ENCODE results near the gene TANGO6.

The TANGO6 gene

GRCh38 chr16:69109486-69110270 is 266.3 kb downstream of the TANGO6 start:
- FAIRE-seq: no peak
- TF ChIP-seq TAF1 (IDR thresholded peaks at IDR 0.05; ENCODE audit: borderline replicate concordance, low read depth, low read length): no peak
- TF ChIP-seq POLR2A (IDR thresholded peaks at IDR 0.05; ENCODE audit: low read depth, low read length): no peak
- no peak for DNase-seq (ENCODE audit: insufficient read length)

- no peak for DNase-seq (ENCODE audit: insufficient read length)
- FAIRE-seq: no peak
- TF ChIP-seq POLR2A (IDR thresholded peaks at IDR 0.05; ENCODE audit: low read depth, low read length) (no peak), TAF1 (IDR thresholded peaks at IDR 0.05; ENCODE audit: borderline replicate concordance, low read depth, low read length) (no peak), POLR2AphosphoS5 (IDR thresholded peaks at IDR 0.05; ENCODE audit: low read depth, low read length) (no peak)
Measured at GRCh38 chr16:69110406-69110805, 267.1 kb downstream of the TANGO6 start.

- DNase-seq (ENCODE audit: insufficient read length) (no peak), FAIRE-seq (no peak)
- TF ChIP-seq TAF1 (IDR thresholded peaks at IDR 0.05; ENCODE audit: borderline replicate concordance, low read depth, low read length): no peak
- TF ChIP-seq POLR2A (IDR thresholded peaks at IDR 0.05; ENCODE audit: low read depth, low read length): no peak
- TF ChIP-seq POLR2AphosphoS5 (IDR thresholded peaks at IDR 0.05; ENCODE audit: low read depth, low read length): no peak
Measured at GRCh38 chr16:69111216-69111875, 268.0 kb downstream of the TANGO6 start.

GRCh38 chr16:69111876-69112230 is 268.5 kb downstream of the TANGO6 start:
- FAIRE-seq: no peak
- TF ChIP-seq POLR2AphosphoS5 (IDR thresholded peaks at IDR 0.05; ENCODE audit: low read depth, low read length) (no peak), TAF1 (IDR thresholded peaks at IDR 0.05; ENCODE audit: borderline replicate concordance, low read depth, low read length) (no peak), POLR2A (IDR thresholded peaks at IDR 0.05; ENCODE audit: low read depth, low read length) (no peak)

GRCh38 chr16:69112285-69113129 is 269.2 kb downstream of the TANGO6 start:
- FAIRE-seq (no peak), DNase-seq (ENCODE audit: insufficient read length) (peak; percentile 83)
- TF ChIP-seq TAF1 (IDR thresholded peaks at IDR 0.05; ENCODE audit: borderline replicate concordance, low read depth, low read length): no peak
- no peak for TF ChIP-seq POLR2A (IDR thresholded peaks at IDR 0.05; ENCODE audit: low read depth, low read length)
- TF ChIP-seq POLR2AphosphoS5 (IDR thresholded peaks at IDR 0.05; ENCODE audit: low read depth, low read length): no peak

More at GRCh38 chr16:69111876-69112230, 268.5 kb downstream of the TANGO6 start:
- DNase-seq (ENCODE audit: insufficient read length): no peak

- DNase-seq (ENCODE audit: insufficient read length) (no peak), FAIRE-seq (no peak)
Measured at GRCh38 chr16:69113216-69113615, 269.9 kb downstream of the TANGO6 start.

GRCh38 chr16:69114346-69114975 is 271.1 kb downstream of the TANGO6 start:
- DNase-seq (ENCODE audit: insufficient read length) (no peak), FAIRE-seq (no peak)
- TF ChIP-seq POLR2A (IDR thresholded peaks at IDR 0.05; ENCODE audit: low read depth, low read length) (no peak), POLR2AphosphoS5 (IDR thresholded peaks at IDR 0.05; ENCODE audit: low read depth, low read length) (no peak), TAF1 (IDR thresholded peaks at IDR 0.05; ENCODE audit: borderline replicate concordance, low read depth, low read length) (no peak)

More at GRCh38 chr16:69113216-69113615, 269.9 kb downstream of the TANGO6 start:
- TF ChIP-seq POLR2A (IDR thresholded peaks at IDR 0.05; ENCODE audit: low read depth, low read length) (no peak), POLR2AphosphoS5 (IDR thresholded peaks at IDR 0.05; ENCODE audit: low read depth, low read length) (no peak), TAF1 (IDR thresholded peaks at IDR 0.05; ENCODE audit: borderline replicate concordance, low read depth, low read length) (no peak)

- DNase-seq (ENCODE audit: insufficient read length) (no peak), FAIRE-seq (no peak)
- TF ChIP-seq POLR2AphosphoS5 (IDR thresholded peaks at IDR 0.05; ENCODE audit: low read depth, low read length) (no peak), TAF1 (IDR thresholded peaks at IDR 0.05; ENCODE audit: borderline replicate concordance, low read depth, low read length) (no peak), POLR2A (IDR thresholded peaks at IDR 0.05; ENCODE audit: low read depth, low read length) (no peak)
Measured at GRCh38 chr16:69114976-69115355, 271.6 kb downstream of the TANGO6 start.

- DNase-seq (ENCODE audit: insufficient read length): no peak
- FAIRE-seq: no peak
- TF ChIP-seq TAF1 (IDR thresholded peaks at IDR 0.05; ENCODE audit: borderline replicate concordance, low read depth, low read length): no peak
- no peak for TF ChIP-seq POLR2AphosphoS5 (IDR thresholded peaks at IDR 0.05; ENCODE audit: low read depth, low read length)
- TF ChIP-seq POLR2A (IDR thresholded peaks at IDR 0.05; ENCODE audit: low read depth, low read length): no peak
Measured at GRCh38 chr16:69115361-69115760, 272.0 kb downstream of the TANGO6 start.

- TF ChIP-seq POLR2AphosphoS5 (IDR thresholded peaks at IDR 0.05; ENCODE audit: low read depth, low read length): no peak
- no peak for TF ChIP-seq POLR2A (IDR thresholded peaks at IDR 0.05; ENCODE audit: low read depth, low read length)
- no peak for TF ChIP-seq TAF1 (IDR thresholded peaks at IDR 0.05; ENCODE audit: borderline replicate concordance, low read depth, low read length)
- DNase-seq (ENCODE audit: insufficient read length) (no peak), FAIRE-seq (no peak)
Measured at GRCh38 chr16:69115837-69116236, 272.5 kb downstream of the TANGO6 start.

All from GM12892 (cell line).